HG02870 (cell line): ENCODE data around the gene KLK8.

Experiments used
- ATAC-seq: cut with Tn5 transposase; IDR thresholded peaks from one replicate; pipeline ENCODE4 v1.9.1; 2021; ENCODE audit warnings: mild to moderate bottlenecking, moderate library complexity; ENCODE audit not compliant: unreplicated experiment

KLK8 gene, protein sequence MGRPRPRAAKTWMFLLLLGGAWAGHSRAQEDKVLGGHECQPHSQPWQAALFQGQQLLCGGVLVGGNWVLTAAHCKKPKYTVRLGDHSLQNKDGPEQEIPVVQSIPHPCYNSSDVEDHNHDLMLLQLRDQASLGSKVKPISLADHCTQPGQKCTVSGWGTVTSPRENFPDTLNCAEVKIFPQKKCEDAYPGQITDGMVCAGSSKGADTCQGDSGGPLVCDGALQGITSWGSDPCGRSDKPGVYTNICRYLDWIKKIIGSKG

DNA sequence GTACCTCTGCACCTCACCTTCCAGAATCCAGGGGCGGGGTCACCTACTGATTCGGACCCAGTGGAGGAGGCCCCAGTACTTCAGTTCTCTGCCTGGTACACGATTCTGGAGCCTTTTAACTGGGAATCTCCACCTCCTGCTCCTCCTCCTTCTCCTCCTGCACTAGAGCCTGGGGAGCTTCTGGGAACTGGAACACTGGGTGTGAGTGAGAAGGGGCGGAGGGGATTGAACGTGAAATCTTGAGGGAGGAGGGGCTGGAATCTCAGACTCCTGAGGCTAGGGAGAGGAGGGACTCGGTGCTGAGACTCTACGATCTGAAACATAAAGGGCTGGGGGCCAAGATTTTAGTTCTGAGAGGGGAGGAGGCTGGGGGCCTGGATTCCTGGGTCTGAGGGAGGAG is at the start of gene KLK8:
KLK8 (minus strand) TSS at position 90 of the 400 bp plus-strand sequence. CDS start 437 bp downstream, outside the sequence.
- ATAC-seq: no peak

DNA sequence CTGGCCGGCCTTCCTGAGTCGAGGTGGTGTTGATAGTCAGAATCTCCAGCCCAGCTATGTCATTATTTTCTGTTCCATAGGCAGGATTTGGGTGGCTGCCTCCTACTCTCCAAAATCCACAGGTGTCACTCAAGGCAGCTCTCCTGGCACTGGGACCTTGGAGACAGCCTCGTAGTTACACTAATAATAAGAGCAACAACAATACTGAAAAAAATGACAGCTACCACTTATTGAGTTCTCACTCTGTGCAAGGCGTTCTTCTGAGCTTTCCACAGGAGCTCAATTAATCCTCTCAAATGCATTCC is 45.6 kb upstream of the KLK8 start:
- ATAC-seq: no peak

- ATAC-seq: no peak
Measured at GRCh38 chr19:51044327-51044726, 42.9 kb upstream of the KLK8 start.

DNA sequence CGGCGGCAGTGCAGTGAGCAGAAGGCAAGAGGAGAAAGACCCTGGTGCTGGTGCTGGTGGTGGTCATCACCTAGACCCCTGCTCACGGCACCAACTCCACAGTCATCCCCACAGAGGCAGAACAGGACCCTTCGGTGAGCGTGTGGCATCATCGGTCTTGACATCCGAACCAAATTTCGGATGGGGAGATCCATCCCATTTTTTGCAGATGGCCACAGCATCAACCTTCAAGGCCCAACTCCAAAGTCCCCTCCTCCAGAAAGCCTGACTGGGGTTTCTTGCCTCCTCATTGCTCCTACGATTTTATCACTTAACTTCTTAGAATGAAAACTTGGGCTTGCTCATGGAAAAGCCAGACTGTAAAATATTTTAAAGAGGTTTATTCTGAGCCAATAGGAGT is 42.1 kb upstream of the KLK8 start:
- no peak for ATAC-seq

DNA sequence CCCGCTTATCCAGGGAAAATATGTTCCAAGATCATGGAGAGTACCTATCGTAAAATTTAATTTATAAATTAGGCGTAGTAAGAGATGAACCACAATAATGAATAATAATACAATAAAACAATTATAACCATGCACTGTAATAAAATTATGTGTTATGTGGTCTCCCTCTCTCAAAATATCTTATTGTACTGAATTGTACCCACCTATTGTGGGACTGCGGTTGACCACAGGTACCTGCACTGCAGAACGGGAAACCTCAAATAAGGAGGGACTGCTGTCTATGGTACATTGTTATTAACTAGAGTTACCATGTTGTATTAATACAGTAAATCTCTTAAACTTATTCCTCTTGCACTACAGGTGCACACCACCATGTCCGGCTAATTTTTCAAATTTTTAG is 38.7 kb upstream of the KLK8 start:
- no peak for ATAC-seq

DNA sequence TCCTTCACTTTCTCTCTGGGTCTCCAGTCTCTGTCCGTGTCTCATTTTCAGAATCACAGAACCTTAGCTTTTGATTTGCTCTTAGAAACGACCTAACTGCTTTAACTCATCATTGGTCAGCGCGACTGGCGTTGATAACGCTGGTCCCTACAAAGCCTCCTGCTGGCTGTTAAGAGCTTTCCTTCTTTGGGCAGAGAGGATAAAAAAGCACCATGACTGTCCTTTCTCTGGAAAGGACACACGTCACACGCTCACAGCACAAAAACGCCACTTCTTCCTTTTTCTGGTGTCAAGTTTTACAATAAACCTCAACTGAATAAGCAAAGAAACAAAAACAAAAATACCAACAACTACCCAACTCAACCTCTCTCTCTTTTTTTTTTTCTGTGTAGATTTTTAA is 35.1 kb upstream of the KLK8 start:
- ATAC-seq: no peak

- no peak for ATAC-seq
Measured at GRCh38 chr19:51034704-51035103, 33.3 kb upstream of the KLK8 start, which contains the start of gene KLK12. Gene KLK12 (minus strand): TSS chr19:51035002. CDS start chr19:51034621, 381 bp downstream.

GRCh38 chr19:51031880-51032225 is 30.4 kb upstream of the KLK8 start:
- no peak for ATAC-seq

DNA sequence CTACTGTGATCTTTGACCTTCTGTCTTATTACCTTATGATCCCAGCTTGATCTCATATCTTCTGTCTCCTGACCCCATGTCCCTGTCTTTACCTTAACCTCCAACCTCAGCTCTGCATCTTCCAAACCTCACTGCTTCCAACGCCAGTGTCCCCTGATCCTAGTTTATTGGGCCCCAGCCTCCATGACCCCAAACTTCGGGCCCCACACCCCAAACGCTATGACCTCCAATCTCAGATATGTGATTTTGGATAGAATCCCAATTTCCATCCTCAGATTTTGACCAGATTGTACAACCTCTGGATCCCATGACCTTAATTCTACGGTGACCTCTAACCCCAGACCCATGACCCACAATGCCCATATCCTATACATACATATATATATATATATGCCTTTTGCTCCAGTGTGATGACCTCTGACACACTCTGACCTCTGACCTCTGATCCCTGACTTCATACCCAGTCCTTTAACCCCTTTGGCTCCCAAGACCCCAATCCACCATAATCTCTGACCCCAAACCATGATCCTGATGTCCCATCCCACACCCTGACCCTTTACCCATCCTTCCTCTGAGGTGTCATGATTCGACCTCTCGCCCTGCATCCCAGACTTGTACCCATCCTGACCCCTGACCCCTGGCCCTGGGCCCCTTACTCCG is 29.9 kb upstream of the KLK8 start:
- no peak for ATAC-seq

GRCh38 chr19:51030631-51031030 is 29.2 kb upstream of the KLK8 start:
- no peak for ATAC-seq

GRCh38 chr19:51029718-51030117 is 28.3 kb upstream of the KLK8 start:
- no peak for ATAC-seq

- ATAC-seq: no peak
Measured at GRCh38 chr19:51027873-51028272, 26.5 kb upstream of the KLK8 start.

- ATAC-seq: no peak
Measured at GRCh38 chr19:51027126-51027806, 25.9 kb upstream of the KLK8 start.

- no peak for ATAC-seq
Measured at GRCh38 chr19:51026554-51026831, 25.1 kb upstream of the KLK8 start, which contains the start of gene KLK11. Gene KLK11 (minus strand): TSS chr19:51026616. CDS start chr19:51025631, 985 bp downstream.

GRCh38 chr19:51025809-51026553 is 24.6 kb upstream of the KLK8 start:
- ATAC-seq: no peak

GRCh38 chr19:51025401-51025800 is 24.0 kb upstream of the KLK8 start:
- no peak for ATAC-seq

DNA sequence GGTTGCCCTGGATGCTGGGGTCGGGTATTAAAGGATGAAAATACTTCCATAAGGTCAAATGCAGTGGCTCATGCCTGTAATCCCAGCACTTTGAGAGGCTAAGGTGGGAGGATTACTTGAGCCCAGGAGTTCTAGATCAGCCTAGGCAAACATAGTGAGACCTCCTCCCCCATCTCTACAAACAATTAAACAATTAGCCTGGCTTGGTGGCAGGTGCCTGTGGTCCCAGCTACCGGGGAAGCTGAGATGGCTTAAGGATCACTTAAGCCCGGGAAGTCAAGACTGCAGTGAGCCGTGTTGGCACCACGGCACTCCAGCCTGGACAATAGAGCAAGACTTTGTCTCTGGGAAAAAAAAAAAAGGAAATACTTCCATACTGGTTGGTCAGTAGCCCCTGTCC is 23.5 kb upstream of the KLK8 start:
- no peak for ATAC-seq

GRCh38 chr19:51023946-51024345 is 22.5 kb upstream of the KLK8 start:
- no peak for ATAC-seq

GRCh38 chr19:51022526-51022925 is 21.1 kb upstream of the KLK8 start:
- no peak for ATAC-seq

- no peak for ATAC-seq
Measured at GRCh38 chr19:51020988-51021651, 19.7 kb upstream of the KLK8 start.

- no peak for ATAC-seq
Measured at GRCh38 chr19:51019544-51019925, 18.1 kb upstream of the KLK8 start, which contains the start of gene KLK10. Gene KLK10 (minus strand): TSS chr19:51019709. CDS start chr19:51019130, 579 bp downstream.
